ENCODE measurements around the gene TMEM258.

DNA sequence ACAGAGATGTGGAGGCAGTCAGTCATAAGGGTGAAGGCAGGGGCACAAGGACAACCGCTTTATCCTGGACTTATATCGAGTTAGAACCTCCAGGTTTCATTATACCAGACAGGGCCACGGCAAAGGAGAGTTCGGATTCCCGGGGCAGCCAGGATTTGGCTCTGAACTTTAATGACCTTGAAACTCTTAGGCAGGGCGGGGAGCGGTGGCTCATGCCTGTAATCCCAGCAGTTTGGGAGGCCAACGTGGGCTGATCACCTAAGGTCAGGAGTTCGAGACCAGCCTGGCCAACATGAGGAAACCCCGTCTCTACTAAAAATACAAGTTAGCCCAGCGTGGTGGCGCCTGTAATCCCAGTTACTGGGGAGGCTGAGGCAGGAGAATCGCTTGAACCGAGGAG, 41.0 kb downstream of the TMEM258 start:
- TF ChIP-seq MYC (IDR thresholded peaks at IDR 0.05; ENCODE audit: low read depth, low read length) (no peak), POLR2A (IDR thresholded peaks at IDR 0.05; ENCODE audit: low read depth, low read length) (no peak), POLR2AphosphoS5 (IDR thresholded peaks at IDR 0.05; ENCODE audit: insufficient read depth, low read depth, low read length) (no peak), FOS (IDR thresholded peaks at IDR 0.05; ENCODE audit: borderline replicate concordance, insufficient read depth, low read length) (no peak)
- TF ChIP-seq, protein P1, sequence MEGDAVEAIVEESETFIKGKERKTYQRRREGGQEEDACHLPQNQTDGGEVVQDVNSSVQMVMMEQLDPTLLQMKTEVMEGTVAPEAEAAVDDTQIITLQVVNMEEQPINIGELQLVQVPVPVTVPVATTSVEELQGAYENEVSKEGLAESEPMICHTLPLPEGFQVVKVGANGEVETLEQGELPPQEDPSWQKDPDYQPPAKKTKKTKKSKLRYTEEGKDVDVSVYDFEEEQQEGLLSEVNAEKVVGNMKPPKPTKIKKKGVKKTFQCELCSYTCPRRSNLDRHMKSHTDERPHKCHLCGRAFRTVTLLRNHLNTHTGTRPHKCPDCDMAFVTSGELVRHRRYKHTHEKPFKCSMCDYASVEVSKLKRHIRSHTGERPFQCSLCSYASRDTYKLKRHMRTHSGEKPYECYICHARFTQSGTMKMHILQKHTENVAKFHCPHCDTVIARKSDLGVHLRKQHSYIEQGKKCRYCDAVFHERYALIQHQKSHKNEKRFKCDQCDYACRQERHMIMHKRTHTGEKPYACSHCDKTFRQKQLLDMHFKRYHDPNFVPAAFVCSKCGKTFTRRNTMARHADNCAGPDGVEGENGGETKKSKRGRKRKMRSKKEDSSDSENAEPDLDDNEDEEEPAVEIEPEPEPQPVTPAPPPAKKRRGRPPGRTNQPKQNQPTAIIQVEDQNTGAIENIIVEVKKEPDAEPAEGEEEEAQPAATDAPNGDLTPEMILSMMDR (IDR thresholded peaks at IDR 0.05; ENCODE audit: extremely low read depth in 1 of 2, insufficient read depth in 1 of 2, low read depth in 1 of 2, low read length in 2 of 2), result no peak
- TF ChIP-seq, protein P2, sequence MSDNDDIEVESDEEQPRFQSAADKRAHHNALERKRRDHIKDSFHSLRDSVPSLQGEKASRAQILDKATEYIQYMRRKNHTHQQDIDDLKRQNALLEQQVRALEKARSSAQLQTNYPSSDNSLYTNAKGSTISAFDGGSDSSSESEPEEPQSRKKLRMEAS (IDR thresholded peaks at IDR 0.05; ENCODE audit: insufficient read depth, insufficient read length), result no peak
